ENCODE results near the gene TMEM35B.

- TF ChIP-seq EP300 (IDR thresholded peaks at IDR 0.05) (no peak), POLR2A (IDR thresholded peaks at IDR 0.05) (no peak)
Measured at GRCh38 chr1:34988581-34988980, 3.4 kb upstream of the TMEM35B start.

All from gastroesophageal sphincter (tissue), 2 donors.